Smooth muscle cell (in vitro differentiated cells): Measurements from ENCODE around the gene GNG14. TPM values are rescaled to one million over a fixed set of nuclear protein-coding genes. Genes with fewer than 3 reads are reported as not detected.

Source experiments
- DNase-seq: peaks from one replicate; lab custom pipeline; 2025; ENCODE audit not compliant: unreplicated experiment; lab: John Stamatoyannopoulos, UW
- H2AFZ ChIP-seq: fragments of 200-600 bp; sonication (generic); 2 replicates; pipeline ENCODE4 v1.6.0; 2016; ENCODE audit warnings: antibody characterized with exemption, low read depth, mild to moderate bottlenecking
- H3F3A ChIP-seq: fragments of 200-600 bp; sonication (generic); 2 replicates; pipeline ENCODE4 v1.6.0; 2017; ENCODE audit warnings: antibody characterized with exemption, low read depth
- H3K27ac ChIP-seq: fragments of 200-600 bp; sonication (generic); 2 replicates; pipeline ENCODE4 v1.5.1; 2016; ENCODE audit warnings: low read depth, mild to moderate bottlenecking
- H3K27me3 ChIP-seq: fragments of 200-600 bp; sonication (generic); 2 replicates; pipeline ENCODE4 v1.6.1; 2016; ENCODE audit warnings: low read depth, mild to moderate bottlenecking
- H3K36me3 ChIP-seq: fragments of 200-600 bp; sonication (generic); 2 replicates; pipeline ENCODE4 v1.5.1; 2016; ENCODE audit warnings: low read depth
- H3K4me1 ChIP-seq: fragments of 200-600 bp; sonication (generic); 2 replicates; pipeline ENCODE4 v1.5.1; 2016; ENCODE audit warnings: low read depth
- H3K4me2 ChIP-seq: fragments of 200-600 bp; sonication (generic); 2 replicates; pipeline ENCODE4 v1.6.0; 2016; ENCODE audit warnings: mild to moderate bottlenecking
- H3K4me3 ChIP-seq: fragments of 200-600 bp; sonication (generic); 2 replicates; pipeline ENCODE4 v1.5.1; 2016; ENCODE audit warnings: mild to moderate bottlenecking
- H3K79me2 ChIP-seq: fragments of 200-600 bp; sonication (generic); 2 replicates; pipeline ENCODE4 v1.6.0; 2016; ENCODE audit warnings: low read depth, mild to moderate bottlenecking
- H3K9ac ChIP-seq: fragments of 200-600 bp; sonication (generic); 2 replicates; pipeline ENCODE4 v1.6.0; 2016; ENCODE audit warnings: low read depth
- H3K9me3 ChIP-seq: fragments of 200-600 bp; sonication (generic); replicated peaks from 2 replicates; pipeline ENCODE4 v1.5.1; 2016; ENCODE audit warnings: low read depth
- H4K20me1 ChIP-seq: fragments of 200-600 bp; sonication (generic); 2 replicates; pipeline ENCODE4 v1.6.0; 2016; ENCODE audit warnings: low read depth
- WGBS: methylation state at CpG from one replicate; pipeline ENCODE4 v1.1.7; 2016; ENCODE audit warnings: low lambda C conversion rate; 5-methylcytosine and 5-hydroxymethylcytosine counted together
- polyA plus RNA-seq: library from polyadenylated mRNA; unstranded; fragments of >200 nt; fragmentation: Nextera tagmentation; extraction: Ambion mirVana; gene quantifications from 2 replicates; pipeline ENCODE4 v1.2.1, GENCODE V29; 2016
- small RNA-seq: library from RNA; depleted of rRNA; stranded (forward); fragments of <200 nt; gene quantifications from one replicate; pipeline ENCODE3, GENCODE V24; 2014
- total RNA-seq: library from RNA; depleted of rRNA; stranded (reverse); fragments of >200 nt; gene quantifications from 2 replicates; pipeline ENCODE4 v1.2.3, GENCODE V29; 2014
- TF ChIP-seq, protein P1 (sequence below): fragments of 200-600 bp; sonication (generic); IDR thresholded peaks from 2 replicates; pipeline ENCODE4 v1.5.1; 2017; ENCODE audit warnings: borderline replicate concordance, mild to moderate bottlenecking, antibody characterized with exemption; ENCODE audit not compliant: insufficient read depth, poor library complexity, severe bottlenecking

GNG14 gene
- total and polyA plus RNA-seq, 2 experiments from 2014 or later = not detected

DNA sequence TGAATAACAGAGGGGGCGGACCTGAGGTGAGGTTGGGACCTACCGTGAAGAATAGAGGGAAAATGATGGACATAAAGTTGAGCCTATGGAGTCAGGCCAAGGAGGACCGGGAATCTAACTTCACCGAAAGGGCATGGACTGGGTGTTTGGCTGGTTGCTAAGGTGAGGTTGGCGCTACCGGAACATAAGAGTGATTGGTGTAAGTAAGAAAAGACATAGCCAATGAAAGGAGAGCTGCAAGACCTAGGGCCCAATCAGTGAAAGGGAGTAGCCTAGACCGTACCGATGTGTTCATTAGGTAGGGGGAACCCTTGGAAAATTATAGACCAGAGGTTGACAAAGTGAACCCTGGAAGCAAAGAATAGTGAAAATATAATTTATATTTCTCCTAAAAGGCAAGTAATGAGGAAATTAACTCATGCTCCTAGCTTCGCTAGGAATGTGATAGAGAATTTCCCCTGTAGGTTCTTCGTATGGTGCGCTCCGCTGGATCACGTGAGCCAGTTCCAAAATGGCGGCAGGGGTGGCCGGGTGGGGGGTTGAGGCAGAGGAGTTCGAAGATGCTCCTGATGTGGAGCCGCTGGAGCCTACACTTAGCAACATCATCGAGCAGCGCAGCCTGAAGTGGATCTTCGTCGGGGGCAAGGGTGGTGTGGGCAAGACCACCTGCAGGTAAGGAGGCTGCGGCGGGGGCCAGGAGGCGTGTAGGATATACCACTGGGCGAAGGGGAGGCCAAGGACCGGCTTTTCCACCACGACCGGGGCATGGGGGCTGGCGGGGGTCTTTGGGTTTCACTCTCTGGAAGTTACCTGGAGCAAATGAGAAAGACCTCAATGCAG, 49.4 kb downstream of the GNG14 start, which contains the start of gene GET3:
TSS of gene GET3 (plus strand) at position 503 of the 840 bp plus-strand sequence. CDS start at position 512, 9 bp downstream.
- H4K20me1 ChIP-seq = peaks cover 19% of the 10 kb centered on the region
- H3K4me3 ChIP-seq = peak within 1 kb of the TSS; percentile 76
- no peaks in the 10 kb centered on the region for H3K9me3 ChIP-seq
- H3K4me2 ChIP-seq = peak within 1 kb of the TSS; percentile 87
- H3K27me3 ChIP-seq = no peaks in the 10 kb centered on the region
- peaks cover 37% of the 10 kb centered on the region for H3K79me2 ChIP-seq
- peak within 1 kb of the TSS; percentile 99 for H3K27ac ChIP-seq
- DNase-seq = peak; percentile 56
- TF ChIP-seq, protein P1, sequence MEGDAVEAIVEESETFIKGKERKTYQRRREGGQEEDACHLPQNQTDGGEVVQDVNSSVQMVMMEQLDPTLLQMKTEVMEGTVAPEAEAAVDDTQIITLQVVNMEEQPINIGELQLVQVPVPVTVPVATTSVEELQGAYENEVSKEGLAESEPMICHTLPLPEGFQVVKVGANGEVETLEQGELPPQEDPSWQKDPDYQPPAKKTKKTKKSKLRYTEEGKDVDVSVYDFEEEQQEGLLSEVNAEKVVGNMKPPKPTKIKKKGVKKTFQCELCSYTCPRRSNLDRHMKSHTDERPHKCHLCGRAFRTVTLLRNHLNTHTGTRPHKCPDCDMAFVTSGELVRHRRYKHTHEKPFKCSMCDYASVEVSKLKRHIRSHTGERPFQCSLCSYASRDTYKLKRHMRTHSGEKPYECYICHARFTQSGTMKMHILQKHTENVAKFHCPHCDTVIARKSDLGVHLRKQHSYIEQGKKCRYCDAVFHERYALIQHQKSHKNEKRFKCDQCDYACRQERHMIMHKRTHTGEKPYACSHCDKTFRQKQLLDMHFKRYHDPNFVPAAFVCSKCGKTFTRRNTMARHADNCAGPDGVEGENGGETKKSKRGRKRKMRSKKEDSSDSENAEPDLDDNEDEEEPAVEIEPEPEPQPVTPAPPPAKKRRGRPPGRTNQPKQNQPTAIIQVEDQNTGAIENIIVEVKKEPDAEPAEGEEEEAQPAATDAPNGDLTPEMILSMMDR = no peak
- peaks cover 15% of the 10 kb centered on the region for H3K4me1 ChIP-seq
- peaks cover 11% of the 10 kb centered on the region for H3F3A ChIP-seq
- H3K9ac ChIP-seq = peak within 1 kb of the TSS; percentile 99
- no peaks in the 10 kb centered on the region for H3K36me3 ChIP-seq
- WGBS = 1% methylated on average over 29 of the region's 29 CpGs
- H2AFZ ChIP-seq = peak within 1 kb of the TSS; percentile 89

DNA sequence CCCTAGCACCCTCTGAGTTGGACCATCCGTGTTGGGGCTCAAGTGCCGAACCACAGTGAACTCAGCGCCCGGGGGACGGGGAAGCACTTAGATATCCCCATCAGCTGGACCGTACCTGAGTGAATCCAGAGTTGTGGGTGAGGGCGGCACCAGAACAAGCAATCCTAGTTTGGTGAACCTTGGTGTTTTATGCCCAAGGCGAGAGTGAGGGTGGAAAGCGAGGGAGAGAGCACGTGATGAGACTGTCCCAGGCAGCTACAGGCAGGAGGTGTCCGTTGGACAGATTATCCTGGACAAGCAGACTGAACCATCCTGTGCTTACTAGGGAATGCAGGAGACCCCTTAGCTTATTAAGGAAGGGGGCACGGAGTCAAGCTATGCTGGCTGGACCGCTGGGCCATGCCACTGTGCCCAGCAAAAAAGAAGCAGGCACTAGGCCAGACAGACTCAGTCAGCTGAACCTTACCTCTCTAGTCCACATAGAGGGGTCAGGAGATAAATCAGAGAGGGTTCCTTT, 50.1 kb downstream of the GNG14 start:
- H3K4me2 ChIP-seq = peak overlapping the region; percentile 87
- no peaks in the 10 kb centered on the region for H3K9me3 ChIP-seq
- H3K4me3 ChIP-seq = peak overlapping the region; percentile 76
- peak overlapping the region; percentile 99 for H3K9ac ChIP-seq
- peaks cover 11% of the 10 kb centered on the region for H3F3A ChIP-seq
- peaks cover 30% of the 10 kb centered on the region for H3K79me2 ChIP-seq
- H3K27ac ChIP-seq = peak overlapping the region; percentile 99
- no peaks in the 10 kb centered on the region for H3K36me3 ChIP-seq
- DNase-seq = no peak
- 26% methylated on average over 13 of the region's 13 CpGs for WGBS
- H2AFZ ChIP-seq = peak overlapping the region; percentile 89
- peaks cover 12% of the 10 kb centered on the region for H4K20me1 ChIP-seq
- H3K27me3 ChIP-seq = no peaks in the 10 kb centered on the region
- H3K4me1 ChIP-seq = peaks cover 8% of the 10 kb centered on the region
- TF ChIP-seq, protein P1 = no peak

Small RNAs within 50 kb of the gene (small RNA-seq; reads per million reads assigned to genes)
- 914 reads per million, percentile 100 among the genes with 10 or more reads in this experiment for gene SNORD41

Other genes starting within 250 kb of the GNG14 start
- 2.4 and 4.1 TPM in 2 replicates for gene ZNF443, start 247.0 kb upstream of the GNG14 start, total RNA-seq
- gene ZNF443, start 247.0 kb upstream of the GNG14 start, polyA plus RNA-seq = 0.73 and 3.7 TPM in 2 replicates
- gene ZNF709, start 203.2 kb upstream of the GNG14 start, total RNA-seq = 1.2 and 4.0 TPM in 2 replicates
- 0.29 and 1.4 TPM in 2 replicates for gene ZNF709, start 203.2 kb upstream of the GNG14 start, polyA plus RNA-seq
- gene ZNF564, start 136.5 kb upstream of the GNG14 start, total RNA-seq = 6.5 and 6.9 TPM in 2 replicates
- gene ZNF564, start 136.5 kb upstream of the GNG14 start, polyA plus RNA-seq = 2.8 and 3.6 TPM in 2 replicates
- 3.8 and 7.1 TPM in 2 replicates for gene ZNF490, start 77.2 kb upstream of the GNG14 start, total RNA-seq
- 1.1 and 1.4 TPM in 2 replicates for gene ZNF490, start 77.2 kb upstream of the GNG14 start, polyA plus RNA-seq
- 17.4 and 25.9 TPM in 2 replicates for gene ZNF791, start 77.1 kb upstream of the GNG14 start, total RNA-seq
- 15.3 and 20.6 TPM in 2 replicates for gene ZNF791, start 77.1 kb upstream of the GNG14 start, polyA plus RNA-seq
- 69.2 and 77.9 TPM in 2 replicates for gene MAN2B1, start 21.3 kb upstream of the GNG14 start, total RNA-seq
- gene MAN2B1, start 21.3 kb upstream of the GNG14 start, polyA plus RNA-seq = 46.1 and 51.0 TPM in 2 replicates
- 4.8 and 12.4 TPM in 2 replicates for gene WDR83, start 21.2 kb upstream of the GNG14 start, total RNA-seq
- gene WDR83, start 21.2 kb upstream of the GNG14 start, polyA plus RNA-seq = 21.6 TPM in 2 replicates
- 44.0 and 67.6 TPM in 2 replicates for gene DHPS, start 6.1 kb upstream of the GNG14 start, total RNA-seq
- gene DHPS, start 6.1 kb upstream of the GNG14 start, polyA plus RNA-seq = 43.9 and 57.3 TPM in 2 replicates
- gene FBXW9, start 8.6 kb downstream of the GNG14 start, total RNA-seq = 9.1 and 9.5 TPM in 2 replicates
- 16.7 and 17.3 TPM in 2 replicates for gene FBXW9, start 8.6 kb downstream of the GNG14 start, polyA plus RNA-seq
- 43.0 and 45.4 TPM in 2 replicates for gene TNPO2, start 35.9 kb downstream of the GNG14 start, total RNA-seq
- gene TNPO2, start 35.9 kb downstream of the GNG14 start, polyA plus RNA-seq = 8.7 and 10.7 TPM in 2 replicates
- gene TRIR, start 46.7 kb downstream of the GNG14 start, total RNA-seq = 156 and 171 TPM in 2 replicates
- gene TRIR, start 46.7 kb downstream of the GNG14 start, polyA plus RNA-seq = 191 and 212 TPM in 2 replicates
- gene GET3, start 49.5 kb downstream of the GNG14 start, total RNA-seq = 46.8 and 51.4 TPM in 2 replicates
- gene GET3, start 49.5 kb downstream of the GNG14 start, polyA plus RNA-seq = 99.6 and 106 TPM in 2 replicates
- not detected in 2 replicates for gene BEST2, start 63.8 kb downstream of the GNG14 start, total RNA-seq
- gene BEST2, start 63.8 kb downstream of the GNG14 start, polyA plus RNA-seq = 0.30 TPM in 1 of 2 replicates, not detected in the other
- 16.7 and 20.5 TPM in 2 replicates for gene HOOK2, start 87.6 kb downstream of the GNG14 start, total RNA-seq
- gene HOOK2, start 87.6 kb downstream of the GNG14 start, polyA plus RNA-seq = 14.6 and 48.3 TPM in 2 replicates
- 687 and 756 TPM in 2 replicates for gene JUNB, start 103.5 kb downstream of the GNG14 start, total RNA-seq
- gene JUNB, start 103.5 kb downstream of the GNG14 start, polyA plus RNA-seq = 1,281 and 1,575 TPM in 2 replicates
- gene PRDX2, start 113.8 kb downstream of the GNG14 start, total RNA-seq = 351 and 400 TPM in 2 replicates
- 371 and 391 TPM in 2 replicates for gene PRDX2, start 113.8 kb downstream of the GNG14 start, polyA plus RNA-seq
- gene THSD8, start 114.1 kb downstream of the GNG14 start, total RNA-seq = not detected in 2 replicates
- gene THSD8, start 114.1 kb downstream of the GNG14 start, polyA plus RNA-seq = 8.0 and 10.1 TPM in 2 replicates
- 8.7 and 15.7 TPM in 2 replicates for gene RNASEH2A, start 118.6 kb downstream of the GNG14 start, total RNA-seq
- gene RNASEH2A, start 118.6 kb downstream of the GNG14 start, polyA plus RNA-seq = 34.8 and 34.9 TPM in 2 replicates
- 4.6 TPM in 1 of 2 replicates, not detected in the other for gene RTBDN, start 146.6 kb downstream of the GNG14 start, total RNA-seq
- gene RTBDN, start 146.6 kb downstream of the GNG14 start, polyA plus RNA-seq = 1.7 TPM in 1 of 2 replicates, not detected in the other
- 0.99 and 3.2 TPM in 2 replicates for gene MAST1, start 150.5 kb downstream of the GNG14 start, total RNA-seq
- 2.0 and 2.7 TPM in 2 replicates for gene MAST1, start 150.5 kb downstream of the GNG14 start, polyA plus RNA-seq
- 19.5 and 26.3 TPM in 2 replicates for gene DNASE2, start 193.5 kb downstream of the GNG14 start, total RNA-seq
- 44.9 and 48.1 TPM in 2 replicates for gene DNASE2, start 193.5 kb downstream of the GNG14 start, polyA plus RNA-seq
- gene KLF1, start 199.2 kb downstream of the GNG14 start, total RNA-seq = not detected in 2 replicates
- gene KLF1, start 199.2 kb downstream of the GNG14 start, polyA plus RNA-seq = 0.09 TPM in 1 of 2 replicates, not detected in the other
- gene GCDH, start 203.2 kb downstream of the GNG14 start, total RNA-seq = 9.7 and 17.4 TPM in 2 replicates
- 10.9 and 15.3 TPM in 2 replicates for gene GCDH, start 203.2 kb downstream of the GNG14 start, polyA plus RNA-seq
- 0.90 and 1.4 TPM in 2 replicates for gene SYCE2, start 231.3 kb downstream of the GNG14 start, total RNA-seq
- gene SYCE2, start 231.3 kb downstream of the GNG14 start, polyA plus RNA-seq = 0.91 and 2.9 TPM in 2 replicates
- gene FARSA, start 245.7 kb downstream of the GNG14 start, total RNA-seq = 28.6 and 46.1 TPM in 2 replicates
- 86.9 and 94.0 TPM in 2 replicates for gene FARSA, start 245.7 kb downstream of the GNG14 start, polyA plus RNA-seq